Fibroblast of skin of abdomen (primary cell): Measurements from ENCODE around the gene EID2B. TPM values are rescaled to one million over a fixed set of nuclear protein-coding genes. Genes with fewer than 3 reads are reported as not detected.
A peak's percentile ranks its signal among the peaks of the same experiment; 100 is the strongest.

Experiments used
- DNase-seq: peaks from one replicate; pipeline ENCODE4 v3.0.0-alpha.2; 2013
- polyA plus RNA-seq, 2 experiments: library from polyadenylated mRNA; unstranded; fragments of 120-200 nt; gene quantifications; one replicate each; pipeline ENCODE4 v1.2.1, GENCODE V29; 2013; ENCODE audit not compliant: insufficient read length in 2 of 2

EID2B gene, protein sequence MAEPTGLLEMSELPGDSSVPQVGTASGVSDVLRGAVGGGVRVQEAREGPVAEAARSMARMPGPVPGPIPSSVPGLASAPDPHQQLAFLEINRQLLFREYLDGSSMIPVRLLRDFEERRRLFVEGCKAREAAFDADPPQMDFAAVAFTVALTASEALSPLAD
- 1.9 TPM for polyA plus RNA-seq (2013, experiment 1 of 2; ENCODE audit: insufficient read length)
- 2.1 TPM for polyA plus RNA-seq (2013, experiment 2 of 2; ENCODE audit: insufficient read length)

DNA sequence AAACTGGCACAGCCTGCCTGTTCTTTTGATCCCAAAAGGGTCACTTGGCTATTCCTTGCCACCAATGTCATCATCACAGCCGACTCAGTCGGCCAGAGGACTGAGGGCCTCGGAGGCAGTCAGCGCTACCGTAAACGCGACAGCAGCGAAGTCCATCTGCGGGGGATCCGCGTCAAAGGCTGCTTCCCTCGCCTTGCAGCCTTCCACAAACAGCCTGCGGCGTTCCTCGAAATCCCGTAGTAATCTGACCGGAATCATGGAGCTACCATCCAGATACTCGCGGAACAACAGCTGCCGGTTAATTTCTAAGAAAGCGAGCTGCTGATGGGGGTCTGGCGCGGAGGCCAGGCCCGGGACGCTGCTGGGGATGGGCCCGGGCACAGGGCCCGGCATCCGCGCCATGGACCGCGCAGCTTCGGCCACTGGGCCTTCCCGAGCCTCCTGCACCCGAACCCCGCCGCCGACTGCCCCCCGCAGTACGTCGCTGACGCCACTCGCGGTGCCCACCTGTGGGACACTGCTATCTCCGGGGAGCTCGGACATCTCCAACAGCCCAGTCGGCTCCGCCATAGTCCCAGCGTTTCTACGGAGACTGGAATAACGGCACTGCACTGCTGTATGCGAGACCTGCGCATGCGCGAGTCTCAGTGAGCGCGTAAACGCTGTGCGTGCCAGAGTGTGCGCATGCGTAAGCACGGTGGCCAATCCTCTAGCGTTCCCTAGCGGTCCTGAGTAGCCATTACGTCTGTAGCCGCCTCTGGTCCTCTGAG is at the start of gene EID2B:
Gene EID2B (minus strand): TSS at position 620 of the 770 bp plus-strand sequence. CDS start 50 bp downstream, at position 570.
- peak; percentile 94 for DNase-seq

DNA sequence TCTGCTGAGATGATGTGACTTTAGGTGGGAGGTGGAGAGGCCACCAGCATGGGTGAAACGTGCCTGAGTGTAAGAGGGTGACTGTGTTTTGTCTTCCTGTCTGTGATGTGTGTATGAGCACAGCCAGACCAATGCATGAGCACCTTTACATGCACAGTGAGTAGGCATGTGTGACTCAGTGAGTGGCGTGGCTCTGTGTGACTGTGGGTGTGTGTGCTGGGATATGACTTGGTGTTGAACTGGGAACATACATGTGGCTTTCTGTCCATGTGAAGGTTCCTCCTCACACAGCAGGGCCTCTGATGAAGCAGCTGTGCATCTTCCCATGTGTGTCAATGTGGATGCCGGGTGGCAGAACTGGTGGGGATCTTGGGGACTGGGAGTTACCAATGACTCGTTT is 49.8 kb upstream of the EID2B start:
- DNase-seq, result no peak

DNA sequence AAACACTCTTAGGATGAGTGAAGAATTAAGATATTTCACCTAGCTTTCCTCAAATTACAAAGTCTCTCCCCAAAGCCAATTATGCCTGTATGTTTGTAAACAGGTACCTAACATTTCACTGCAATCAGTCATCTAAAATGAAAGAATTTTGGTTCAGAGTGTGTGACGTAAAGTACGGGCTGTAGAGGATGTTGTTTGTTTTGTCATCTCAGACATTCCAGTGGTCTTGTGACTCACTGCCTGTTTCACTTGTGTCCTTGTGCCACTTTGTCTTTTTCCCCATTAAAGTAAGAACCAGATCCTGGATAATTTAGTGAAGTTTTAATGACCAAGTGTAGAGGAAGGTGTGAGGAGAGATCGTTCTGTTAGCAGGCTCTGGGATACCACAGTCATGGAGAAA is 36.0 kb upstream of the EID2B start:
- no peak for DNase-seq

DNA sequence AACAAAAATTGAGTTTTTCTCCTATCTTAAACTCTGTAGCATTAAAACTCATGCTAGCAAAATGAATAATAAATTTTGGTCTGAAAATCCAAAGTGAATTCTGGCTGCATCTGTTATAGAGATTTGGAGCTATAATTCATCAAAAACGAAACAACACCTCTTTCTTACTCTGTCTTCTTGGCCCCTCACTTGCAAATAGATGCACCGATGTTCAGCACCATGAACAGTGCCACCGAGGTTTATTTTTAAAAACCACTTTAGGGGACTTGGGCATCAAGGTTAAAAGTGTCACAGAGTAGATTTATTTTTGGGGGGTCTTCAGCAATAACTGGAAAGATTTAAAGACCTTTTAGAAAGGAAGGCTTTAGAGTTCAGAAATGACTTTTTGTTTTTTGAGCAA is 33.4 kb upstream of the EID2B start:
- DNase-seq, result no peak

DNA sequence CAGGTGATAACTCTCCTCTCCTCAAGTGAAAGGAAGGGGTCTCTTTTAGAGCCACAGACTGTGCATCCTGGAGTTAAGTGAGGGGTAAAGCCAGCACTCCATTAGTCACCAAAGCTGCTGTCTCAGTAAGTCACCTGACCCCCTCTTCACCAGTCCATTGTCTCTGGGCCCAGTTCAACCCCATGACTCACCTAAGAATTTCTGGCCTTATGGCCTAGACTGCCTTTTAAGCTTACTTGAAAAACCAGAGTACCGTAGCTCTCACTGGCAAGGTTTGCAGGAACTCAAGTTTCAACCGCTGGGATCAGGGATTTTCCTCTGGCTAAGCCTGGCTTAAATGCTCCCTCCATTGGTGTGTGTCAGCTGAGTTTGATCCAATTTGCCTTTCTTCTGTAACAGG is 30.8 kb upstream of the EID2B start:
- peak; percentile 4 for DNase-seq

DNA sequence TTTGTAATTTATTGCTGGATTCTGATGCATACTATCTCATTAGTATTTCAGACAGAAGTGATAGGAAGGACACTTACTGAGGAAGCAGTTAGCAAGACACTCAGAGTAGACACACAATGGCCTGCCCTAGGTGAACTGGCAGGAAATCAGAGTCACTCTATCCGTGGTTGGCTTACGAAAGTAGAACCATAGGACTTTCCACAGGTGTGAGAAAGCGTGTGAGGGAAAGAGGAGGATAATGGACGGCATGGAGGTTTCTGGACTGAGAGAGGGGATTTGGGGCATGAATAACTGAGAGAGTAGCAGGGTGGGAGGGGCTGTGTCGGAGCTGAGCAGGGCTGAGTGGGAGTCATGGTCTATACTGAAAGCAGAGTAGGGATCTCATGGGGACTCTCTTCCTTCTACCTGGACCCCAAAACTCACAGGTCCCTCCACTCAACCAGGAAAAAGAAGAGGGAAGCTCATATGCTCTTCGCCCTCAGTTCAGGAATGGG is 26.0 kb upstream of the EID2B start:
- DNase-seq, result no peak

GRCh38 chr19:39557811-39558623 is 25.4 kb upstream of the EID2B start:
- DNase-seq, result no peak

DNA sequence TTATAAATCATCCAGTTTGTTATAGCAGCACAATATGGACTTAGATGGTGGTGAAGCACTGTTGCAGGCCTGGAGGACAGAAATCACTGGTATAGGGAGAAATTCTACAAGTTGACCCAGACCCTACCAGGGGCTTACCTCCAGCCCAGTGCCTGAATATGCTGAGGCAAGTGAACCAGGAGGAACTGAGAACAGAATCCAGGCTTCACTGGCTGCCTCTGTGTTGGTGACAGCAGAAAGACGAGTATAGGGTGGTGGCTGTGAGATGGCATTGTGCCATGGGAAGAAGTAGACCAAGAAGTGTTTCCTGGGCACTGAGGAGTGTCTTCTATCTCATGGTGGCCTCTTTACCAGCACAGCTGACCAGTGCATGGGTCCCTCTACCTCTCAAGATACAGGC is 23.2 kb upstream of the EID2B start:
- DNase-seq, result no peak

DNA sequence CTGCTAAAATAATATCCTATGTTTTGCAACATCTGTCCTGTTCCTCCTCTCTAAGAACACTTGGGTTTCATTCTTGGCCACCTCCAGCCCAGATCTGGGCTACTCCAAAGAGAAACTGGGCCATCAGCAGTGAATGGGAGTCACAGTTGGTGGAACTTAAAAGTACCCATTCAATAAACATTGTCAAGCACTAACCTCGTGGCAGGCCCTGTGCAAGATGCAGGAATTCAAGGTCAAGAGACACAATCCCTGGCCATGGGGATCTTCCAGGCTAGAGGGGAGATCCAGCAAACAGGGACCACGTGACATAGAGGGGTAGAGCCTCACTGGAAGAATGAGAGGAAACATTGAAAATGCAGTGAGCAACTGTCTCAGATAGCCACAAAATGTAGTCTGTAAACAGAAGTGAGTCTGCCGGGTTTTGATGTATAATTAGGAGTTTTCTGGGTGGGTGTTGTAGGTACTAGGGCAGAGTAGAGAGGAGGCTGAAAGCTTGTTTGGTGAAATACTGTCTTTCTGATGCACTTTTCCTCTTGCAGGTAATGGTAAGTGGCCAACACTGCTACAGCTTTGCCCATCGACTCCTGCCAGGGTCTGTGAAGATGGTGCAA is 22.2 kb upstream of the EID2B start:
- DNase-seq, result no peak

DNA sequence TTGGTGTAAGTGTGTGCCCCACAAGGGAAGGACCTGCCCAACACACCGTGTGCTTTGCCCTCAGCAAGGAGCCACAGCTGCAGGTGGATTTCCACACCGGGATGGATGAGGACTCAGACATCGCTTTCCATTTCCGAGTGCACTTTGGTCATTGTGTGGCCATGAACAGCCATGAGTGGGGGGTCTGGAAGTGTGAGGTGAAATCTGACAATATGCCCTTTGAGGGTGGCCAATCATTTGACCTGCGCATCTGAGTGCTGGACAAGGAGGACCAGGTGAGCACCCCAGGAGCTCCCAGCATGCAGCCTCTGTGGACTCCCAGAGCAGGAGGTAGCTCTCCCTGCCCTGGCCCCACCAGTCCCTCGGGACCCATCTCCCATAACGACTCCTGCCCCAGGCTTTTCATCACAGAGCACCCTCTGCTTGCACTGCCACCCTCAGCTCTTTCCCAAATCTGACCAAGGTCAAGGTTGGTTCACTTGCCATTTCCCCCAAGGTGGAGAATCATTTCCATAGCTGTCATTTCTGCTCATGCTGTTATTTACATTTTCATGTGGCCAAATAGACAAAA is 20.5 kb upstream of the EID2B start:
- DNase-seq, result no peak

- no peak for DNase-seq
These were observed 17.5 kb upstream of the EID2B start for GRCh38 chr19:39550197-39550596.

DNA sequence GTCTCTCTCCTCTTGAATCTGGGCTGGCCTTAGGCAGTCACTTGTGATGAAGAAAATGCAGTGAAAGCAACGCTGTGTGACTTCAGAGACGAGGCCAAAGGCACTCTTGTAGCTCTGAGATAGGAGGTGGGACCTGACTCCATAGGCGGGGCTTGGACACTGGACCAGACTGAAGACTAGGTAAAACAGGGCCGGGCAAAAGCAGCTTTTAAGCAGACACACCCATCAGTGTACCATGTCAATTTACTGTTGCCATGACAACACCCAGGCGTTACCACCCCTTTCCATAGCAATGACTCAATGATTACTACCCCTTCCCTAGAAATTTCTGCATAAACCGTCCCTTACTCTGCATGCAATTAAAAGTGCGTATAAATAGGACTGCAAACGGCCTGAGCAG is 13.9 kb upstream of the EID2B start:
- DNase-seq, result no peak

DNA sequence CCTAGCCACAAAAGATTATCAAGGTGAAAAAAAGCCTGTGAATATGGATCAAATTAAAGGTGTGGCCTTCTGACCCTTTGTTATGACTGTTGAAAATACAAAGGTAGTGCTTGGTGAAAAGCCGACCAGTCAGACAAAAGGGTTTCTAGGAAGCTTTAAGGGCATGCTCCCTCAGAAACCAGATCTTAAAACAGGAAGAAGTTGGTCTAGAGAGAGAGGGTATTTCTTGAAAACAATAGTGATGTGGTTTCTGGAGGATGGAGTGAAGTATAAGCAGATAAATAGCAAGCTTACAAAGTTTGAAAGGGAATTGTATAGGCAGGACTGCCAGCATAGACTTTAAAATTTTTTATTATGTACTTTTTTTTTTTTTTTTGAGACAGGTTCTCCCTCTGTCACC is 12.3 kb upstream of the EID2B start:
- DNase-seq, result no peak

GRCh38 chr19:39544226-39544903 is 11.7 kb upstream of the EID2B start:
- peak; percentile 32 for DNase-seq

- no peak for DNase-seq
These were observed 10.8 kb upstream of the EID2B start for GRCh38 chr19:39543477-39543857.

DNA sequence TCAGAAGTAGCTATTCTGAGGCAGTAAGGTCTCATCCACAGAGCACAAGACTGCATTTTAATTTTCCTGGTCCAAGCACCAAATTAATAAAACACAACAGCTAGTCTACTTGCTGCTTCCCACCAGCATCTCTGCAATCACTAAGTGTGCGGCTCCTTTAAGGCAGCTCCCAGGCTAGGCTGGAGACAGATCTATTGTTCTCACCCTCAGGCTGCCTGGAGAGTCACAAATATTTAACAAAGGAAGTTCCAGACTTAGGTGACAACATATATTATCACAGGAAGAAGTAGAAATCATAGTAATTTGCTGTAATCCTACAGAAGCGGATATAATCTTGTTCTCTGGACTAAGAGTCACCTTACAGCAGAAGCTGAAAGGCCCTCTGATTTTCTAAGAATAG is 9.6 kb upstream of the EID2B start:
- no peak for DNase-seq

- no peak for DNase-seq
These were observed 7.7 kb upstream of the EID2B start for GRCh38 chr19:39540333-39540673.

GRCh38 chr19:39539518-39540332 is 7.1 kb upstream of the EID2B start, which contains the start of gene EID2:
EID2 (minus strand) TSS chr19:39540161; CDS start chr19:39540079, 82 bp downstream.
- peak; percentile 92 for DNase-seq

GRCh38 chr19:39539165-39539517 is 6.5 kb upstream of the EID2B start:
- DNase-seq, result peak; percentile 44

- DNase-seq, result no peak
These were observed 1.1 kb upstream of the EID2B start for GRCh38 chr19:39533791-39534190.

GRCh38 chr19:39533003-39533512 is 406 bp upstream of the EID2B start:
- DNase-seq, result no peak
